Stimulated activated CD8-positive, alpha-beta memory T cell treated with anti-CD3 and anti-CD28 coated beads, Interleukin-7, amount 100 ng/mL, for 1 hour (primary cell): ENCODE data around the gene UBR4.

Experiments used
- DNase-seq, 2 donors: peaks; one replicate each; pipeline ENCODE4 v3.0.0-alpha.2; 2020; ENCODE audit warnings: low read depth in 2 of 2

UBR4 gene

DNA sequence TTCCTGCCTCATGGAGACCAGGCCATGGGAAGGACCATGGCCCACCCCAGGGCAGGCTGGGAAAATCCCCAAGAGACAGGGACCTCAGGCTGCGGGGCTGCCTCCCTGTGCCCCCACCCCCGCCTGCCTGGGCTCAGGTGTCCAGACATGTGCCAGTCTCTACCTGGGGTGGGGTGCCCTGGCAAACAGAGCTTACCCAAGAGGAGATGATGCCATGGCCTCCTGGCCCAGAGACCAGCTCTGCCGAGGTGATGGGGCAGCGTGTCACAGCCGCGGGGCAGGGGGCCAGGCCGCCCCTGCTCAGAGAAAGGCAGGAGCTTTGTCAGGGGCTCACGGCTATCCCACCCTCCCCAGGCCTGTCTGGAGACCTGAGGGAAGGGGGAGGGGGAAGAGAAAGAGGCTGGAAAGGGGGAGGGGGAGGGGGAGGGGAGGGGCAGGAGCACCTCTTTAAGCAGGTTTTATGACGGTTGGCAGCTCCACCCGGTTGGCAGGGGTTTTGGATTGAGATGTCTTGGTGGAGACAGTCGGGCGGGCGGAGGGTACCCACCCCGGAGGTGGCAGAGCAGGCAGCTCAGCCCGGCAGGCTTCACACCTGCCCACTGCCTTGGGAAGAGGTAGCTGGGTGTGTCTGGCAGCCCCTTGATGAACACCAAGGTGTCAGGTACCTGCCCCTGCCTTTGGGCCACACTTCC, 152.1 kb downstream of the UBR4 start:
- DNase-seq: no peak

DNA sequence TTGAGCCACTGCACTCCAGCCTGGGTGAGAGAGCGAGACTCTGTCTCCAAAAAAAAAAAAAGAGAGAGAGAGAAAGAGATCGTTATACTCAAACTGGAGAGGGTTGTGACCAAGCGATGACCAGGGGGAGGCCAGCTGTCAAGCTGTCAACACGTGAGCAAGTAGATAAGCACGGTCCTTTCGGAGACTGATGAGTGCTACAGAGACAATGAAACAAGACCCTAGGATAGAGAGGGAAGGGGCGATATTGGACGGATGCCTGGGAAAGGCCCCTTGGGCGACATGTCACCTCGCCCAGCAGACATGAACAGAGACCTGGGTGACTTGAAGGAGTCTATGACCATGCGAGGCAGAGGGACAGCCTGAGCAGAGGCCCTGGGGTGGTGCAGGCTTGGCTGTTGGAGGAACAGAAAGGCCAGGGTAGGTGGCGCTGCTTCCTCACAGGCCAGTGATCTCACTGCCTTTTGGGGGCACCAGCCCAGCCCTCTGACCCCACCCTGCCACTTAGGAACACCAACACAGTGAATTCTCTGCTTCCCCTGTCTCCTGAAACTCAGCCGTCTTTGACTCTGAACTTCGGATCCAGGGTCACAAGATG, 152.8 kb downstream of the UBR4 start:
- no peak for DNase-seq

DNA sequence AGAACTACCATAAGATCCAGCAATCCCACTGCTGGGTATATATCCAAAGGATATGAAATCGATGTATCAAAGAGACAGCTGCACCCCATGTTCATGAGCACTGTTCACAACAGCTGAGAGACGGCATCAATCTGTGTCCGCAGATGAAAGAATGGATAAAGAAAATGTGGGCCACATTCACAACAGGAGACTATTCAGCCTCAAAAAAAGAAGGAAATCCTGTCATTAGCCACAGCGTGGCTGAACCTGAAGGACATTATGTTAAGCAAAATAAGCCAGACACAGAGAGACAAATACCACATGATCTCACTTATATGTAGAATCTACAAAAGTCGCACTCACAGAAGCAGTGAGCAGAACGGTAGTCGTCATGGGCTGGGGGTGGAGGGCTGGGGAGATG, 154.4 kb downstream of the UBR4 start:
- DNase-seq: no peak

GRCh38 chr1:19055001-19055400, 155.1 kb downstream of the UBR4 start:
- no peak for DNase-seq

- DNase-seq: no peak
Observed at GRCh38 chr1:19054216-19054615, 155.8 kb downstream of the UBR4 start.

DNA sequence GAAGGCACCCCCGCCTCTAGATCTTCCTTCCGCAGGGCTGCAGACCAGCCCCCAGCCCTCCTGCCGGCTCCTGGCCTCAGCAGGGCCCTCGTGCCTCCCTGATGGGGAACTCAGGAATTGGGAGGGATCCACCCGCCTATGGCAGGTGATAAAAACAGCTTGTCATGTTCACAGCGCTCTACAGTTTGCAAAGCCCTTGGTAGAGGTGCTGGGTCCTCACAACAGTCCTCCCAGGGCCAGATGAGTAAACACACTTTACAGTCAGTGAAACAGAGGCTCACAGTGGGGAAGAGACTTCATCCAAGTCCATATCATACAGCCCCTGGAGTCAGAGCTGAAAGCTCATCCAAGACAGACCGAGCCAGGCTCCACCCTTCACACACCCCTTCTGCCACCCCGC, 156.6 kb downstream of the UBR4 start:
- DNase-seq: no peak

GRCh38 chr1:19049798-19050197, 160.3 kb downstream of the UBR4 start:
- no peak for DNase-seq

DNA sequence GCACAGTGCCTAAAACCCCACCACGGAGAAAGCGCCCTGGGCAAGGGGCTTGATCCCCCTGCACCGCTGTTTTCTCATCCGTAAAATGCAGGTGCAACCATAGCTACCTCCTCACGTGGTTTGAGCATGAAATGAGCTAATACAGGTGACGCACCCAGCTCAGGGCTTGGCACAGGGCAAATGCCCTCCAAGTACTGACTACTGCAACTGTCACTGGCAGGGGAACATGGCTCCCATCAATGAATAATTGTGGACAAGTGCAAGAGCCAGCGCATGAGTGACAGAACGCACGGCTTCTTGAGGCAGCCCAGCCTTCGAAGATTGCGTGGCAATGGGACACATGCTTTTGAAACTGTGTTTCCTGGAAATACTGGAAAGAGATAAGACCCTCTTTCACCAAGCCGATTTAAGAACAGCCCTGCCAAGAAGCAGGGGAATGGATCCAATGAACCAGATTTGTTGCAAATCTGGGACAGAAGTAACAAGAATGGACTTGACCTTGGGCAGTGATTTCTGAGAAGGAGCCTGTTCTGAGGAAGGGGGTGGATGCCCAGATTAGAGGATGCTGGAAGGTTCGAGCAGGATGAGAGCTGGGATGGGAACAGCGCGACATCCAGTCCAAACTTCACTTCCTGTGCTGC, 160.8 kb downstream of the UBR4 start:
- DNase-seq: no peak

GRCh38 chr1:19046972-19047731, 162.9 kb downstream of the UBR4 start:
- no peak for DNase-seq

DNA sequence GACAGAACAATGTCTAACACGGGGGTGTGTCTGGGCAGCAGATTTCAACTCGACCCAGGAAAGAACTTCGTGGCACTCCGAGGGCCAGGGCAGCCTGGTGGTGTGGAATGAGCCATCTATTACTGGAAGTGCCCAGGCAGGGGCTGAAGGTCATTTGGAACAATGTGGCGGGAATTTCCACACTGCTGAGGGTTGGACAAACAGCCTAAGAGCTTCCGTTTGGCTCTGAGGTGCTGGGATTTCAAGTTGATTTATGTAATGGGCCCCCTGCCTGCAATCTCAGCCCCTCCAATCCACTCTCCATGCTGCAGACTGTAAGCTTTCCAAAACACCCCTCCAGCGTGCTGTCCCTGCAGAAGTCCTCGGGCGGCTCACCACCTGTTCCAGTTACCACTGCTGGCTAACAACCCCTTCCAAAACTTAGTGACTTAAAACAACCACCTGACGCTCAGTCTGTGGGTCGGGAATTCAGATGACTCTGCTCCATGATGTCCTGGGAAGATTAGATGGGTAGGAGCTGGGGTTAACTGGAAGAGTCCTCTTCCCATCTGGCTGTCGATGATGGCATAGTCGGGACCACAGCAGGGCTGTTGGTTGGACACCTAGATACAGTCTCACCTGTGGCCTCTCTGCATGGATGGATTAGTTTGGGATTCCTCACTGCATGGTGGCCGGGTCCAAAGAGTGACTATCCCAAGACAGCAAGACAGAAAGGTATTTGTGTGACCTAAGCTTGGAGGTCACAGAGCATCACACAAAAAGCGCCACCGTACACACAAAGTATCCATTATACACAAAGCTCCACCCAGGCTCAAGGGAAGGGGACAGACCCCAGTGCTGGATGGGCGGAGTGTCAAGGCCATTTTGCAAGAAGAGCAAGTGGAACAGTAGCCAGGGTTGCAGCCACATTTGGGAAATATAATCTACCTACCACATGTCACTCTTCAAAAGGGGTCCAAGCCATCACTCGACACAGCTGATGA, 163.9 kb downstream of the UBR4 start:
- DNase-seq: no peak

- no peak for DNase-seq
Observed at GRCh38 chr1:19044975-19045831, 164.9 kb downstream of the UBR4 start.

- DNase-seq: no peak
Observed at GRCh38 chr1:19044471-19044870, 165.6 kb downstream of the UBR4 start.

GRCh38 chr1:19043579-19044443, 166.3 kb downstream of the UBR4 start:
- no peak for DNase-seq

DNA sequence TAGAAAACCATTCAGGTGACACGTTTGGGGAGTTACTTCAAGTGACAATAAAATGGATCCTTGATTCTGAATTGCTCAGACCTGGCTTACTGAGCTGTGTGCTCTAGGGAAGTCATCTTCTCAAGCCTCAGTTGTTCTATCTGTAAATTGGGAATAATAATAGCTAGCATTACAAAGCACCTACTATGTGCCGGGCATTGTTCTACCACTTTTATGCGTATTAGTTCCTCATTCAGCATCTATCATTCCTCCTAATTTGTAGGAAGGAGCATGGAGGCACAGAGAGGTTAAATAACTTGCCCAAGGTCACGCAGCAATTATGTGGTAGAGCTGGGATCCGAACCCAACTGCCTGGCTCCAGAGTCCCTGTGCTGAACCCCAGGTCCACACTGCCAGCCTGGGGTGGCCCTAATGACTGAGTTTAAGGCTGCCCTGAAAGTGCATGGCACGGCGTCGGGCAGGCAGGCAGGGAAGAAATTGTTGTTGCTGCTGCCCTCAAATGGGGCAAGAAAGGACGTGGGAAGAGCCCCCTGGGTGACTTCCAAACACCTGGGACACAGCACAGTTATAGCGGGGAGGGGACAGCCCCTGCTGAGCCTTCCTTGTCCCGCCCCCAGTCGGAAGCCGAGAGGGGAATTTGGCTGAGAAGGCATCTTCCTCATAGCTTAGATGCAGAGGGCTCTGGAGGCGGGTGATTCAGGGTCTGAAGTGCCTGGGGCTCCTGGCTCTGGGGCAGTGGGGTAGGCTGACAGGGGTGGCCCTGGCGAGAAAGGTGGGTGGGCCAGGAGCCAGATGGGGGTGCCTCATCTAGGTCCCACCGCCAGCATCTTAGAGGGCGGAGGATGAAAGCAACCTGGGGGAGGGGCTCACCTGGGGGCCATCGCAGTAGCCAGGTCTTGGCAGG, 167.1 kb downstream of the UBR4 start:
- no peak for DNase-seq

DNA sequence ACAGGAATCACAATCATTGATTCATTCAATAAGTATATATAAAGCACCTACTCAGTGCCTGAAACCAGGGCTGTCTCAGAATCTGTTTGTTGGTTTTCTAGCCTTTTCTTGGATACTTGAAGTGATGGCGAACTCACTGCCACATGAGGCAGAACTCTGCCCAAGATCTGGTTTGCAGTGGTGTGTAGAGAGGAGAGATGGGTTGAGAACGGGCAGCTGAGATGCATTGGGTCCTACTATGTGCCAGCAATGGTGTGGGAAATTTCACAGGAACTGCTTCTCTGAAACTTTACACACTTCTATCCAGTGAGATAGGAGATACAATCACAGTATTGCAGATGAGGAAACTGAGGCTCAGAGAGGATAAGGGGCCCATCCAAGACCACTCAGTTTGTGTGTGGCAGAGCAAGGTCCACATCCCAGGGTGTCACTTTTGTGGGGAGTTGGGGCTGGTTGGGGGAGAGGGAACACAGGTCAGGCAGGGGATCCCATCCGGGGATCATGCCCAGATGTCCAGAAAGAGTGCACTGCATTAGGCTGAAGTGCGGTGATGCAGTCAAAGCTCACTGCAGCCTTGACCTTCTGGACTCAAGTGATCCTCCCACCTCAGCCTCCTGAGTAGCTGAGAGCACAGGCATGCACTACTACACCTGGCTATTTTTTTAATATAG, 169.9 kb downstream of the UBR4 start:
- no peak for DNase-seq

DNA sequence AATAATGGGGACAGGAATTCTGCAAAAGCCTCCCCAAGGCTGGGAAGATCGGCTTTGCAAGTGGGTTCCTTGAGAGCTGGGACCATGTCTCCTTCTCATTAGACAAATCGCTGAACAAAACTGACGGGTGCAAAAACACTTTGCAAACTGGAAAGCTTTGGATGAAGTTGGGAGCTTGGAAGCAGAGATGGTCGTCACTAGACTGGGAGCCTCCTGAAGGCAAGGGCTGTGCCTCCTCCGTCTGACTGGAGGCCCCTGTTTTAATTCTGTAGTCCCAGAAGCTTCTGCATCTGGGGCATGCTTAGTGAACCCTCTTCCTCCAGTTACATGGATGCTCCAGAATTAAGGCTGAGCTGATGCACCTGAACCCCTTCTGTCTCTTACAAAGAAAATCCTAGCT, 171.3 kb downstream of the UBR4 start:
- DNase-seq: no peak

GRCh38 chr1:19038096-19038495, 172.0 kb downstream of the UBR4 start:
- no peak for DNase-seq

- DNase-seq: no peak
Observed at GRCh38 chr1:19037659-19038058, 172.4 kb downstream of the UBR4 start.
